PC-3 (cell line): ENCODE data around the gene EDEM3. TPM values are rescaled to one million over a fixed set of nuclear protein-coding genes. Genes with fewer than 3 reads are reported as not detected.

Experiments used
- ATAC-seq: fragments of 200-7000 bp; cut with Tn5 transposase; 2 replicates; pipeline ENCODE4 v1.9.1; 2020; ENCODE audit warnings: mild to moderate bottlenecking, moderate library complexity
- BruUV-seq: library from RNA; stranded (reverse); fragments of 400-500 nt; replicated peaks from 2 replicates; lab custom pipeline; 2021; lab: Mats Ljungman, UMichigan
- CTCF ChIA-PET: fragments of 300-600 bp; sonication (Branson Sonifier 250); formaldehyde crosslinking; loops from one replicate; lab custom pipeline; 2022; ENCODE audit warnings: antibody characterized with exemption; lab: Charles Lee
- POLR2A ChIA-PET: fragments of 300-600 bp; sonication (Branson Sonifier 250); formaldehyde crosslinking; loops from one replicate; lab custom pipeline; 2022; ENCODE audit warnings: antibody characterized with exemption; ENCODE audit not compliant: unreplicated experiment; lab: Charles Lee
- DNase-seq: peaks from one replicate; pipeline ENCODE4 v3.0.0-alpha.2; 2015
- H2AFZ ChIP-seq: fragments of 300-600 bp; sonication (generic); 2 replicates; pipeline ENCODE4 v1.6.0; 2016; ENCODE audit warnings: antibody characterized with exemption, low read length
- H3F3A ChIP-seq: fragments of 300-600 bp; sonication (generic); one replicate; pipeline ENCODE4 v1.6.0; 2017; ENCODE audit warnings: antibody characterized with exemption, low read length, control low read depth, mild to moderate bottlenecking; ENCODE audit not compliant: unreplicated experiment
- H3K27ac ChIP-seq: fragments of 300-600 bp; sonication (generic); 2 replicates; pipeline ENCODE4 v1.5.1; 2016; ENCODE audit warnings: mild to moderate bottlenecking, low read length
- H3K27me3 ChIP-seq: fragments of 300-600 bp; sonication (generic); 2 replicates; pipeline ENCODE4 v1.6.1; 2016; ENCODE audit warnings: low read length, mixed read lengths
- H3K36me3 ChIP-seq: fragments of 300-600 bp; sonication (generic); 2 replicates; pipeline ENCODE4 v1.6.1; 2016; ENCODE audit warnings: low read depth, mixed run types, low read length, mixed read lengths
- H3K4me1 ChIP-seq: fragments of 300-600 bp; sonication (generic); 2 replicates; pipeline ENCODE4 v1.5.1; 2016; ENCODE audit warnings: low read length; ENCODE audit not compliant: insufficient read depth
- H3K4me2 ChIP-seq: fragments of 300-600 bp; sonication (generic); 2 replicates; pipeline ENCODE4 v1.6.0; 2016; ENCODE audit warnings: low read length
- H3K4me3 ChIP-seq: fragments of 300-600 bp; sonication (generic); 2 replicates; pipeline ENCODE4 v1.5.1; 2016; ENCODE audit warnings: mild to moderate bottlenecking, low read length, mixed read lengths
- H3K79me2 ChIP-seq: fragments of 300-600 bp; sonication (generic); 2 replicates; pipeline ENCODE4 v1.6.1; 2017; ENCODE audit warnings: low read length, mixed read lengths
- H3K9ac ChIP-seq: fragments of 300-600 bp; sonication (generic); 2 replicates; pipeline ENCODE4 v1.6.0; 2016; ENCODE audit warnings: mild to moderate bottlenecking, low read length
- H3K9me2 ChIP-seq: fragments of 300-600 bp; sonication (generic); replicated peaks from 2 replicates; pipeline ENCODE4 v1.6.1; 2016; ENCODE audit warnings: mixed run types, low read length, mixed read lengths
- H3K9me3 ChIP-seq: fragments of 300-600 bp; sonication (generic); 2 replicates; pipeline ENCODE4 v1.6.1; 2016; ENCODE audit warnings: low read length, mixed read lengths
- H4K20me1 ChIP-seq: fragments of 300-600 bp; sonication (generic); 2 replicates; pipeline ENCODE4 v1.6.1; 2016; ENCODE audit warnings: low read length, mixed read lengths
- EZH2 ChIP-seq: fragments of 300-600 bp; sonication (generic); IDR thresholded peaks from one replicate; pipeline ENCODE4 v1.6.1; 2017; ENCODE audit warnings: antibody characterized with exemption, mild to moderate bottlenecking, low read length; ENCODE audit not compliant: unreplicated experiment
- EZH2phosphoT487 ChIP-seq: fragments of 300-600 bp; sonication (generic); IDR thresholded peaks from 2 replicates; pipeline ENCODE4 v1.6.1; 2018; ENCODE audit warnings: mild to moderate bottlenecking, antibody characterized with exemption, low read length, borderline replicate concordance
- intact Hi-C: fragments of 100-400 bp; cut with micrococcal nuclease; formaldehyde crosslinking; loops from 2 replicates; pipeline ENCODE4 v1.9.0; 2023
- total RNA-seq: library from RNA; depleted of rRNA; stranded (reverse); fragments of >200 nt; gene quantifications from 2 replicates; pipeline ENCODE4 v1.2.3, GENCODE V29; 2014
- TF ChIP-seq, protein P1 (sequence below): fragments of 300-600 bp; sonication (generic); conservative IDR thresholded peaks from 2 replicates; pipeline ENCODE4 v1.5.1; 2017; ENCODE audit warnings: antibody characterized with exemption, low read depth, mild to moderate bottlenecking, low read length

The EDEM3 gene
- total RNA-seq, 1 experiment from 2014 or later = 16.2 TPM

DNA sequence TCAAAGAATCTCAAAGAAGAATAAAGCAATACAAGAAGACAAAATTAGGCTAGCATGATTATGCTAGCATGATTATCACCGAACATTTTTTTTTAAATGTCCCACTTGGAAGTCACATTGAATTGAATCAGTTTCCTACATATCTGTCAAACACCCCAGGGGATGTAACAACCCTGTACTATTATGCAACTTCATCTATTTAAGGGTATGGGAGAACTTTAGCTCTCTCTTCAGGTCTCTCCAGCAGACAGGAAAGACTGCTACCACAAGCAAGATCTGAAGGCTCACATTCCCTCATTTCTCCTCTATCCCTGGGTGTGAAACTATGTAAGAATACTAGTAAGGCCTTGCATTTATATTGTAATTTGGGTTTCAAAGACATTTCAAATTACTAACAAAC, 52.8 kb downstream of the EDEM3 start:
- Histone ChIP-seq H4K20me1 (no peaks in the 10 kb centered on the region), H3K27ac (no peak overlapping the region), H3K36me3 (peaks cover 4% of the 10 kb centered on the region; the same call in 1 of the 2 replicates), H3K79me2 (no peaks in the 10 kb centered on the region), H3K9me2 (no peaks in the 10 kb centered on the region), H3K27me3 (no peaks in the 10 kb centered on the region), H3K4me2 (no peak overlapping the region), H3K4me1 (no peaks in the 10 kb centered on the region), H3K9ac (no peak overlapping the region), H2AFZ (no peak overlapping the region), H3F3A (no peaks in the 10 kb centered on the region), H3K9me3 (no peaks in the 10 kb centered on the region), H3K4me3 (no peak overlapping the region)
- ATAC-seq = no peak
- no TSS peak for BruUV-seq
- intact Hi-C loops = no loop called here
- TF ChIP-seq EZH2 (no peak), EZH2phosphoT487 (no peak)
- TF ChIP-seq, protein P1, sequence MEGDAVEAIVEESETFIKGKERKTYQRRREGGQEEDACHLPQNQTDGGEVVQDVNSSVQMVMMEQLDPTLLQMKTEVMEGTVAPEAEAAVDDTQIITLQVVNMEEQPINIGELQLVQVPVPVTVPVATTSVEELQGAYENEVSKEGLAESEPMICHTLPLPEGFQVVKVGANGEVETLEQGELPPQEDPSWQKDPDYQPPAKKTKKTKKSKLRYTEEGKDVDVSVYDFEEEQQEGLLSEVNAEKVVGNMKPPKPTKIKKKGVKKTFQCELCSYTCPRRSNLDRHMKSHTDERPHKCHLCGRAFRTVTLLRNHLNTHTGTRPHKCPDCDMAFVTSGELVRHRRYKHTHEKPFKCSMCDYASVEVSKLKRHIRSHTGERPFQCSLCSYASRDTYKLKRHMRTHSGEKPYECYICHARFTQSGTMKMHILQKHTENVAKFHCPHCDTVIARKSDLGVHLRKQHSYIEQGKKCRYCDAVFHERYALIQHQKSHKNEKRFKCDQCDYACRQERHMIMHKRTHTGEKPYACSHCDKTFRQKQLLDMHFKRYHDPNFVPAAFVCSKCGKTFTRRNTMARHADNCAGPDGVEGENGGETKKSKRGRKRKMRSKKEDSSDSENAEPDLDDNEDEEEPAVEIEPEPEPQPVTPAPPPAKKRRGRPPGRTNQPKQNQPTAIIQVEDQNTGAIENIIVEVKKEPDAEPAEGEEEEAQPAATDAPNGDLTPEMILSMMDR = no peak
- DNase-seq = no peak
- ChIA-PET CTCF (no interaction called here), POLR2A (no interaction called here)

DNA sequence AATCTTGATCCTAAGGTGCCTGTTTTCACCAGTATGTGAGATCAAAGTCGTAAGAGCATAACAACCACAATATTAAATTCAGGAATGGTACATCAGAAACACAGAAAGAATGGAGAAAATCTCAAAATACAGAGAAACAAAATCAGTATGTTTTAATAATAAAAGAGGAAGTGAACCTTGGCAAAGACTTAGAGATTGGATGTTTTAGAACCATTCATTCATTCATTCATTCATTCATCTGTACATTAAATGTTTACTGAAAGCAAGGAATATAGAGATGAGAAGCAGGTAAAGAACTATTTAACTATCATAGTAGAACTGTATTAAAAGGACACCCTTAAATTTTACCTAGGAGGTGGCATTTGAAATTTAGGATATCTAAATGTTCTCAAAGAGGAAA, 55.7 kb downstream of the EDEM3 start:
- Histone ChIP-seq H3K4me3 (no peak overlapping the region), H3F3A (no peaks in the 10 kb centered on the region), H4K20me1 (no peaks in the 10 kb centered on the region), H3K27me3 (no peaks in the 10 kb centered on the region), H3K9me2 (no peaks in the 10 kb centered on the region), H3K4me1 (no peaks in the 10 kb centered on the region), H3K79me2 (no peaks in the 10 kb centered on the region), H3K36me3 (peaks cover 4% of the 10 kb centered on the region; the same call in 1 of the 2 replicates), H2AFZ (no peak overlapping the region), H3K4me2 (no peak overlapping the region), H3K9me3 (no peaks in the 10 kb centered on the region), H3K27ac (no peak overlapping the region), H3K9ac (no peak overlapping the region)
- CTCF ChIA-PET = no interaction called here
- intact Hi-C loops = loop anchor here (10.0 kb wide), 2 partner anchors 314 to 624 kb away; partner anchors contain the start of gene C1orf21
- BruUV-seq = no TSS peak
- no peak for ATAC-seq
- no peak for DNase-seq
- TF ChIP-seq EZH2phosphoT487 = no peak
- TF ChIP-seq, protein P1 = no peak
- no peak for TF ChIP-seq EZH2
- POLR2A ChIA-PET = interaction anchor here (0.7 kb wide), 1 partner anchor 32 kb away, joined by 3 read pairs; no protein-coding TSS in a partner anchor

DNA sequence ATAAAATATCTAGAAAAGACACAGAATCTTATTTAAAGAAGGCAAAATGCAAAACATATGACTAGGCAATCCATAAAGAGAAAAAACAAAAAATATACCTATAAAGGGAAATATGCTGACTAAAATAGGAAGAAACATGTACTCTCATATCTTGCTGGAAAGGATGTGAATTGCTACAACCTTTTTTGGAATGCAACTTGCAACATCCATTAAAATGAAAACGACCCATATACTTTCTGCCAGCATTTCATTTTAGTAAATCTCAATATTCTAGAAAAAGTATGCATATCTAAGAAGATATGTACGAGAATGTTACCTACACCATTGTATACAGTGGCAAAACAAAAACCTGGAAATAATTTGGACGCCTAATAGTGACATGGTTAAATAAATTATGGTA, 56.6 kb downstream of the EDEM3 start:
- no TSS peak for BruUV-seq
- no peaks in the 10 kb centered on the region for H3K79me2 ChIP-seq
- H2AFZ ChIP-seq = no peak overlapping the region
- H3K9me2 ChIP-seq = no peaks in the 10 kb centered on the region
- ChIA-PET CTCF (no interaction called here), POLR2A (interaction anchor here (0.7 kb wide), 1 partner anchor 33 kb away, joined by 3 read pairs; no protein-coding TSS in a partner anchor)
- H4K20me1 ChIP-seq = no peaks in the 10 kb centered on the region
- intact Hi-C loops = loop anchor here (10.0 kb wide), 2 partner anchors 313 to 623 kb away; partner anchors contain the start of gene C1orf21
- ATAC-seq = no peak
- H3K27ac ChIP-seq = no peak overlapping the region
- no peak overlapping the region for H3K4me3 ChIP-seq
- no peak overlapping the region for H3K9ac ChIP-seq
- H3K36me3 ChIP-seq = no peaks in the 10 kb centered on the region; the same call in 1 of the 2 replicates
- no peaks in the 10 kb centered on the region for H3K4me1 ChIP-seq
- no peaks in the 10 kb centered on the region for H3F3A ChIP-seq
- H3K9me3 ChIP-seq = no peaks in the 10 kb centered on the region
- DNase-seq = no peak
- no peak for TF ChIP-seq EZH2phosphoT487
- TF ChIP-seq, protein P1 = no peak
- TF ChIP-seq EZH2 = no peak
- H3K4me2 ChIP-seq = no peak overlapping the region
- H3K27me3 ChIP-seq = no peaks in the 10 kb centered on the region
